ENCODE measurements around the gene RNF130. TPM values are rescaled to one million over a fixed set of nuclear protein-coding genes. Genes with fewer than 3 reads are reported as not detected.

Gene RNF130
- total RNA-seq, 1 donor from 2014 or later: 104 TPM

DNA sequence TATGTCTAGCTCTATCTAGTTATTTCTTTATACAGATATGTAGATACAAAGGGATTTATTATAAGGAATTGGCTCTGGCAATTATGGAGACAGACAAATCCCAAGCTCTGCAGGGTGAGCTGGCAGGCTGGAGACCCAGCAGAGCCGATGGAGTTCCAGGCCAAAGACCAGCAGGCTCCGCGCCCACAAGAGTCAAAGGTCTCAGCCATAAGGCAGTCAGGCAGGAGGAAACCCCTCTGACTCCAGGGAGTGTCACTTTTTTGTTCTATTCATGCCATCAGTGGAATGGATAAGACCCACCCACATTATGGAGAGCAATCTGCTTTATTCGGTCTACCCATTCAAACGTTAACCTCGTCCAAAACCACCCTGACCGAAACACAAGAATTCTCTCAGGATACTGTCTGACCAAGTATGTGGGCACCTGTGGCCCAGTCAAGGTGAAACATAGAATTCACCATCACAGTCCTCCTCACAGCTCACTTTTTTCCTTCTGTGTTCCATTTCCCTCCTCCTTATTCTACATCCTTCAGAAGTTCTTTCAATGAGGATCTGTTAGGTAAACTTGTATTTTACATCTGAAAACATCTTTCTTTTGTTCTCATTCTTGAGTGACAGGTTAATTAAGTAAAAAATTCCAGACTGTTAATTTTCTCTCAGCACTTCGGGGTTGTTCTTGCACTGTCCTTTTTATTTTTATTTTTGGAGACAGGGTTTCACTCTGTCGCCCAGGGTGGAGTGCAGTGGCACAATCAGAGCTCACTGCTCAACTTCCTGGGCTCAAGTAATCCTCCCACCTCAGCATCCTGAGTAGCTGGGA, 21.2 kb downstream of the RNF130 start:
- TF ChIP-seq, protein P1, sequence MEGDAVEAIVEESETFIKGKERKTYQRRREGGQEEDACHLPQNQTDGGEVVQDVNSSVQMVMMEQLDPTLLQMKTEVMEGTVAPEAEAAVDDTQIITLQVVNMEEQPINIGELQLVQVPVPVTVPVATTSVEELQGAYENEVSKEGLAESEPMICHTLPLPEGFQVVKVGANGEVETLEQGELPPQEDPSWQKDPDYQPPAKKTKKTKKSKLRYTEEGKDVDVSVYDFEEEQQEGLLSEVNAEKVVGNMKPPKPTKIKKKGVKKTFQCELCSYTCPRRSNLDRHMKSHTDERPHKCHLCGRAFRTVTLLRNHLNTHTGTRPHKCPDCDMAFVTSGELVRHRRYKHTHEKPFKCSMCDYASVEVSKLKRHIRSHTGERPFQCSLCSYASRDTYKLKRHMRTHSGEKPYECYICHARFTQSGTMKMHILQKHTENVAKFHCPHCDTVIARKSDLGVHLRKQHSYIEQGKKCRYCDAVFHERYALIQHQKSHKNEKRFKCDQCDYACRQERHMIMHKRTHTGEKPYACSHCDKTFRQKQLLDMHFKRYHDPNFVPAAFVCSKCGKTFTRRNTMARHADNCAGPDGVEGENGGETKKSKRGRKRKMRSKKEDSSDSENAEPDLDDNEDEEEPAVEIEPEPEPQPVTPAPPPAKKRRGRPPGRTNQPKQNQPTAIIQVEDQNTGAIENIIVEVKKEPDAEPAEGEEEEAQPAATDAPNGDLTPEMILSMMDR (IDR thresholded peaks at IDR 0.05; ENCODE audit: partially characterized antibody, unreplicated experiment): no peak
- H3K4me3 Mint-ChIP-seq (ENCODE audit: unreplicated experiment): peak overlapping the region; percentile 24
- H3K9me3 Mint-ChIP-seq (ENCODE audit: unreplicated experiment): peaks cover 14% of the 10 kb centered on the region
- H3K27me3 Mint-ChIP-seq (ENCODE audit: unreplicated experiment): peaks cover 10% of the 10 kb centered on the region
- no peak for DNase-seq
- H3K4me1 Mint-ChIP-seq (ENCODE audit: low read depth, unreplicated experiment): peaks cover 55% of the 10 kb centered on the region
- no peak overlapping the region for H3K27ac Mint-ChIP-seq (ENCODE audit: unreplicated experiment)
- H3K36me3 Mint-ChIP-seq (ENCODE audit: unreplicated experiment): peaks cover 9% of the 10 kb centered on the region

- TF ChIP-seq, protein P1 (IDR thresholded peaks at IDR 0.05; ENCODE audit: partially characterized antibody, unreplicated experiment): no peak
- peak overlapping the region; percentile 72 for H3K27ac Mint-ChIP-seq (ENCODE audit: unreplicated experiment)
- peaks cover 51% of the 10 kb centered on the region for H3K4me1 Mint-ChIP-seq (ENCODE audit: low read depth, unreplicated experiment)
- peaks cover 14% of the 10 kb centered on the region for H3K9me3 Mint-ChIP-seq (ENCODE audit: unreplicated experiment)
- no peak overlapping the region for H3K4me3 Mint-ChIP-seq (ENCODE audit: unreplicated experiment)
- no peak for DNase-seq
- H3K36me3 Mint-ChIP-seq (ENCODE audit: unreplicated experiment): peaks cover 13% of the 10 kb centered on the region
- peaks cover 10% of the 10 kb centered on the region for H3K27me3 Mint-ChIP-seq (ENCODE audit: unreplicated experiment)
These were observed 22.4 kb downstream of the RNF130 start for GRCh38 chr5:180049185-180049548.

- Mint-ChIP-seq H3K4me1 (ENCODE audit: low read depth, unreplicated experiment) (peaks cover 43% of the 10 kb centered on the region), H3K36me3 (ENCODE audit: unreplicated experiment) (peaks cover 13% of the 10 kb centered on the region), H3K4me3 (ENCODE audit: unreplicated experiment) (peak overlapping the region; percentile 7), H3K9me3 (ENCODE audit: unreplicated experiment) (peaks cover 14% of the 10 kb centered on the region), H3K27ac (ENCODE audit: unreplicated experiment) (peak overlapping the region; percentile 12), H3K27me3 (ENCODE audit: unreplicated experiment) (peaks cover 8% of the 10 kb centered on the region)
- DNase-seq: no peak
- TF ChIP-seq, protein P1 (IDR thresholded peaks at IDR 0.05; ENCODE audit: partially characterized antibody, unreplicated experiment): no peak
These were observed 23.9 kb downstream of the RNF130 start for GRCh38 chr5:180047667-180048066.

- no peak overlapping the region for H3K4me3 Mint-ChIP-seq (ENCODE audit: unreplicated experiment)
- peaks cover 13% of the 10 kb centered on the region for H3K36me3 Mint-ChIP-seq (ENCODE audit: unreplicated experiment)
- TF ChIP-seq, protein P1 (IDR thresholded peaks at IDR 0.05; ENCODE audit: partially characterized antibody, unreplicated experiment): no peak
- H3K27ac Mint-ChIP-seq (ENCODE audit: unreplicated experiment): peak overlapping the region; percentile 48
- peaks cover 6% of the 10 kb centered on the region for H3K27me3 Mint-ChIP-seq (ENCODE audit: unreplicated experiment)
- H3K9me3 Mint-ChIP-seq (ENCODE audit: unreplicated experiment): peaks cover 14% of the 10 kb centered on the region
- peaks cover 34% of the 10 kb centered on the region for H3K4me1 Mint-ChIP-seq (ENCODE audit: low read depth, unreplicated experiment)
- DNase-seq: no peak
These were observed 24.9 kb downstream of the RNF130 start for GRCh38 chr5:180046656-180047055.

GRCh38 chr5:180045889-180046499, 25.6 kb downstream of the RNF130 start:
- peaks cover 13% of the 10 kb centered on the region for H3K36me3 Mint-ChIP-seq (ENCODE audit: unreplicated experiment)
- no peak for DNase-seq
- H3K9me3 Mint-ChIP-seq (ENCODE audit: unreplicated experiment): peaks cover 14% of the 10 kb centered on the region
- peaks cover 6% of the 10 kb centered on the region for H3K27me3 Mint-ChIP-seq (ENCODE audit: unreplicated experiment)
- TF ChIP-seq, protein P1 (IDR thresholded peaks at IDR 0.05; ENCODE audit: partially characterized antibody, unreplicated experiment): no peak
- peak overlapping the region; percentile 48 for H3K27ac Mint-ChIP-seq (ENCODE audit: unreplicated experiment)
- no peak overlapping the region for H3K4me3 Mint-ChIP-seq (ENCODE audit: unreplicated experiment)
- peaks cover 34% of the 10 kb centered on the region for H3K4me1 Mint-ChIP-seq (ENCODE audit: low read depth, unreplicated experiment)
